Hepatic stellate cell (primary cell): Measurements from ENCODE around the gene PKDCC.

Source experiments
- DNase-seq: peaks from one replicate; pipeline ENCODE4 v3.0.0; 2011; ENCODE audit warnings: low spot score

PKDCC gene

GRCh38 chr2:42107249-42108042 is 59.6 kb downstream of the PKDCC start:
- DNase-seq = no peak
